HepG2 (cell line): ENCODE measurements around the gene NTF3. TPM values are rescaled to one million over a fixed set of nuclear protein-coding genes. Genes with fewer than 3 reads are reported as not detected.
A peak's percentile ranks its signal among the peaks of the same experiment; 100 is the strongest.

ENCODE experiments used
- ATAC-seq: fragments of 200-7000 bp; cut with Tn5 transposase; 3 replicates; pipeline ENCODE4 v1.9.1; 2020; ENCODE audit warnings: mild to moderate bottlenecking, moderate library complexity
- BruUV-seq: library from RNA; stranded (reverse); fragments of 400-500 nt; replicated peaks from 2 replicates; lab custom pipeline; 2021; lab: Mats Ljungman, UMichigan
- CTCF ChIA-PET: fragments of 300-600 bp; formaldehyde crosslinking; extraction: SDS; loops from one replicate; lab custom pipeline; 2021; ENCODE audit warnings: low total read pairs, inconsistent platforms, low intra/inter-chr PET ratio; lab: Yijun Ruan, JAX
- POLR2A ChIA-PET: fragments of 350-600 bp; sonication (Branson Sonifier 250); formaldehyde crosslinking; loops from one replicate; lab custom pipeline; 2020; ENCODE audit warnings: antibody characterized with exemption, inconsistent platforms; lab: Yijun Ruan, JAX
- DNase-seq: peaks from one replicate; pipeline ENCODE4 v3.0.0-alpha.2; 2015; ENCODE audit warnings: low spot score
- FAIRE-seq: peaks from 3 replicates; lab custom pipeline; 2011; peaks lifted over from hg19 to GRCh38; lab: Jason Lieb, UNC
- H2AFZ ChIP-seq: one replicate; pipeline ENCODE4 v1.6.1; 2011; ENCODE audit warnings: low read length, inconsistent platforms
- H3K27ac ChIP-seq: fragments of 300-600 bp; 3 replicates; pipeline ENCODE4 v1.8.0; 2011; ENCODE audit warnings: mixed run types, mild to moderate bottlenecking, mixed read lengths, low read length, inconsistent platforms; ENCODE audit not compliant: insufficient read depth; ENCODE audit errors: extremely low read length
- H3K27me3 ChIP-seq, 2 experiments: fragments of 200-600 bp in 1 of 2; 2 replicates in 1 of 2; 3 replicates in 1 of 2; pipeline versions ENCODE4 v1.6.0 to v1.8.0; 2011; ENCODE audit warnings: low read length in 2 of 2, mild to moderate bottlenecking in 2 of 2, moderate library complexity in 2 of 2, inconsistent platforms in 1 of 2; ENCODE audit not compliant: insufficient read depth in 2 of 2, control insufficient read depth in 1 of 2
- H3K36me3 ChIP-seq, 2 experiments: fragments of 200-600 bp in 1 of 2; replicated peaks in 1 of 2; 2 replicates in 1 of 2; 3 replicates in 1 of 2; pipeline versions ENCODE4 v1.5.1 to v1.8.0; 2011; ENCODE audit warnings: low read length in 2 of 2, inconsistent platforms in 1 of 2; ENCODE audit not compliant: insufficient read depth in 2 of 2, control insufficient read depth in 1 of 2
- H3K4me1 ChIP-seq: 2 replicates; pipeline ENCODE4 v1.5.1; 2012; ENCODE audit warnings: low read length, inconsistent platforms; ENCODE audit not compliant: insufficient read depth
- H3K4me2 ChIP-seq: 2 replicates; pipeline ENCODE4 v1.6.0; 2011; ENCODE audit warnings: low read depth, low read length, inconsistent platforms
- H3K4me3 ChIP-seq, 3 experiments: fragments of 200-600 bp in 1 of 3; sonication (generic), shearing (Covaris generic) in 1 of 3; replicated peaks in 1 of 3; 2 replicates each; pipeline ENCODE4 v1.5.1; 2011 to 2016; ENCODE audit warnings: low read length in 3 of 3, inconsistent platforms in 2 of 3, low read depth in 2 of 3, mild to moderate bottlenecking in 2 of 3, control low read depth in 1 of 3, mixed read lengths in 1 of 3; ENCODE audit not compliant: insufficient read depth in 1 of 3
- H3K79me2 ChIP-seq: one replicate; pipeline ENCODE4 v1.6.1; 2011; ENCODE audit warnings: low read length, inconsistent platforms; ENCODE audit not compliant: insufficient read depth
- H3K9ac ChIP-seq: 2 replicates; pipeline ENCODE4 v1.6.0; 2011; ENCODE audit warnings: mild to moderate bottlenecking, low read depth, low read length, inconsistent platforms; ENCODE audit not compliant: insufficient read depth
- H3K9me3 ChIP-seq: 2 replicates; pipeline ENCODE4 v1.5.1; 2012; ENCODE audit warnings: mild to moderate bottlenecking, low read length
- H4K20me1 ChIP-seq: 2 replicates; pipeline ENCODE4 v1.6.0; 2011; ENCODE audit warnings: inconsistent platforms, mild to moderate bottlenecking, low read length, moderate library complexity; ENCODE audit not compliant: insufficient read depth
- ATF7 ChIP-seq, 2 experiments: fragments of 450-650 bp in 1 of 2; sonication (generic) in 1 of 2; formaldehyde crosslinking in 1 of 2; IDR thresholded peaks; 2 replicates each; pipeline versions ENCODE4 v1.4.0 to v1.6.1; 2016 to 2020; ENCODE audit warnings: antibody characterized with exemption in 1 of 2, mild to moderate bottlenecking in 1 of 2, missing genetic modification reagents in 1 of 2
- CEBPB ChIP-seq: IDR thresholded peaks from 2 replicates; pipeline ENCODE4 v1.6.1; 2011; ENCODE audit warnings: low read depth, low read length, improper control_type of control experiment, borderline replicate concordance
- CREB1 ChIP-seq, 2 experiments: fragments of 450-650 bp in 1 of 2; IDR thresholded peaks; 2 replicates each; pipeline ENCODE4 v1.6.1; 2016 to 2017; ENCODE audit warnings: control low read depth in 1 of 2, mild to moderate bottlenecking in 1 of 2, missing compliant biosample characterization in 1 of 2, missing genetic modification characterization in 1 of 2
- ERF ChIP-seq: IDR thresholded peaks from 2 replicates; pipeline ENCODE4 v1.6.1; 2018; ENCODE audit warnings: missing biosample characterization, missing genetic modification reagents
- HES4 ChIP-seq: sonication (generic); formaldehyde crosslinking; IDR thresholded peaks from 2 replicates; pipeline ENCODE4 v1.9.0; 2021; ENCODE audit warnings: mild to moderate bottlenecking, missing genetic modification reagents, borderline replicate concordance
- ZNF121 ChIP-seq: sonication (generic); formaldehyde crosslinking; IDR thresholded peaks from 2 replicates; pipeline ENCODE4 v1.5.0; 2020; ENCODE audit warnings: mild to moderate bottlenecking, missing genetic modification reagents
- WGBS: methylation state at CpG from one replicate; pipeline ENCODE4 v1.1.6; 2017; ENCODE audit warnings: low lambda C conversion rate; 5-methylcytosine and 5-hydroxymethylcytosine counted together
- in situ Hi-C: cut with HindIII; loops from 2 replicates; pipeline ENCODE4 v1.10.0; 2017; ENCODE audit warnings: low pct_unique_long_range_greater_than_20kb; ENCODE audit not compliant: extremely low pct_ligation_motif_present
- intact Hi-C: fragments of 100-400 bp; cut with micrococcal nuclease; formaldehyde crosslinking; loops from one replicate; pipeline ENCODE4 v1.10.0; 2022; ENCODE audit not compliant: unreplicated experiment
- polyA plus RNA-seq, 8 experiments: library from polyadenylated mRNA; depleted of rRNA in 3 of 8; stranded (reverse) in 7 of 8; unstranded in 1 of 8; fragments of >200 nt; fragmentation: Illumina TruSeq in 4 of 8; extraction: Trizol in 4 of 8; gene quantifications; 2 replicates each; pipeline versions ENCODE4 v1.2.1 to v1.2.3, GENCODE V29; 2011 to 2016; ENCODE audit warnings: low read depth in 4 of 8, missing spikeins in 1 of 8, mixed read lengths in 1 of 8; ENCODE audit not compliant: insufficient read depth in 1 of 8
- total RNA-seq, 5 experiments: library from RNA; depleted of rRNA; stranded (reverse); fragments of >200 nt; fragmentation: Illumina TruSeq; extraction: Trizol; gene quantifications; 2 replicates each; pipeline ENCODE4 v1.2.3, GENCODE V29; 2016; ENCODE audit warnings: low read depth in 1 of 5

NTF3 gene
- total and polyA plus RNA-seq, 2 of the 13 experiments (the other 11 are each of a cell fraction or from before 2014, with no cell fraction given): not detected

DNA sequence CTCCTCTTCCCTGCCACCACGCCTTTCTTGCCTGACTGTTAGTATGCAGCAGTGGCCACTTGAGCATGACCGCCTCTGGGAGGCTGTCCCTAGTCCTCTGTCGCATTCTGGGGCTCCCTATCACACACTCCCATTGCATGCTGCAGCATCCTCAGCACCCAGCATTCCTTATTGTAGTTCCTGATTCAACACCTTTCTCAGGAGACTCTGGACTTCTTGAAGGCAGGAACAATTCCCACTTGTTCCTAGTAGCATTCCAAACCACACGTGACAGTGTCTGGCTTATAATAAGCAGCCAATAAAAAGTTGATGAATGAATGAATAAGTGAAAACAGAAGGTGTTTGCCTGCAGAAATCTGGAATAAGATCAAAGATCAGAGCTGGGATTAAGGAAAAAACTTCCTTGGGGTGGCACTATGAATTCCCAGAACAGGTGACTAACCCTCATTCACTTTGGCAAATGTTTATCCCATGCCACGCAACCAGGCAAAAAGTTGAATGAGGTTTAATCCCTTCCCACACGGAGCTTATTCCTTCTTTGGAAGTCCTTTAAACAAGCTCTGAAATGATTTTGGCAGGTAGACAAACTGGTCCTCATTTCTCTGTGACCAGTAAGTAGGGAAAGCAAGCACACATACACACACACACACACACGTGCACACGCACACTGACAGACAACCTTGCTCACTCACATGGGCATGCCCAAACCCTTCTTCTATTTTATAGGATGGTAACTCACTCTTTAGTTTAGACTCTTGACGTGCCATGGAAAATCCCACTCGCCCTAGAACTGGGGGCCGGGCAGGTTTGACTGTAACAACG is 26.5 kb downstream of the NTF3 start:
- DNase-seq: no peak
- Histone ChIP-seq H3K4me2 (no peak overlapping the region), H3K27ac (no peak overlapping the region)
- BruUV-seq: no TSS peak
- TF ChIP-seq ERF (CRISPR knock-in tag): no peak
- TF ChIP-seq, all 625 proteins: peak for 0
- intact Hi-C loops (no loop called here), in situ Hi-C loops (no loop called here)
- no peak for ATAC-seq
- no peaks in the 10 kb centered on the region for H3K9me3 ChIP-seq
- FAIRE-seq: no peak
- no peak overlapping the region for H2AFZ ChIP-seq
- no peak overlapping the region for H3K4me3 ChIP-seq
- no peaks in the 10 kb centered on the region for H3K79me2 ChIP-seq
- no peaks in the 10 kb centered on the region for H4K20me1 ChIP-seq
- no peaks in the 10 kb centered on the region for H3K36me3 ChIP-seq
- no peak overlapping the region for H3K9ac ChIP-seq
- ChIA-PET CTCF (no interaction called here), POLR2A (no interaction called here)
- peaks cover 0 to 4% of the 10 kb centered on the region in 2 experiments; a peak in 1 of 5 replicates for H3K27me3 ChIP-seq
- WGBS: 20% methylated on average over 12 of the region's 12 CpGs
- no peaks in the 10 kb centered on the region for H3K4me1 ChIP-seq

- H3K9ac ChIP-seq: no peak overlapping the region
- in situ Hi-C loops: no loop called here
- DNase-seq: no peak
- no peak for ATAC-seq
- TF ChIP-seq CEBPB (peak; percentile 64; the same call in 1 of the 2 replicates), CREB1 (IDR thresholded peaks at IDR 0.05) (peak; percentile 88), CREB1 (CRISPR knock-in tag; IDR thresholded peaks at IDR 0.05) (no peak), ZNF121 (no peak), ATF7 (IDR thresholded peaks at IDR 0.05) (peak; percentile 89), ATF7 (CRISPR knock-in tag; IDR thresholded peaks at IDR 0.05) (no peak), HES4 (CRISPR knock-in tag) (no peak)
- ChIA-PET POLR2A (no interaction called here), CTCF (no interaction called here)
- no peak for FAIRE-seq
- intact Hi-C loops: no loop called here
- 13% methylated on average over 10 of the region's 10 CpGs for WGBS
- H3K27ac ChIP-seq: no peak overlapping the region
- no peaks in the 10 kb centered on the region for H3K9me3 ChIP-seq
- H4K20me1 ChIP-seq: no peaks in the 10 kb centered on the region
- H3K79me2 ChIP-seq: no peaks in the 10 kb centered on the region
- H2AFZ ChIP-seq: no peak overlapping the region
- no peak overlapping the region for H3K4me3 ChIP-seq
- H3K27me3 ChIP-seq: peaks cover 0 to 4% of the 10 kb centered on the region in 2 experiments; a peak in 1 of 5 replicates
- no peaks in the 10 kb centered on the region for H3K4me1 ChIP-seq
- no TSS peak for BruUV-seq
- H3K36me3 ChIP-seq: no peaks in the 10 kb centered on the region
- H3K4me2 ChIP-seq: no peak overlapping the region
Measured at GRCh38 chr12:5459051-5459782, 27.3 kb downstream of the NTF3 start.
